D721Med (cell line): ENCODE measurements around the gene TPO.

Experiments used
- DNase-seq: peaks from one replicate; pipeline ENCODE4 v3.0.0; 2011; ENCODE audit warnings: low spot score; ENCODE audit not compliant: insufficient read length
- FAIRE-seq: peaks from 2 replicates; lab custom pipeline; 2011; peaks lifted over from hg19 to GRCh38; lab: Jason Lieb, UNC
- TF ChIP-seq, protein P1 (sequence below): IDR thresholded peaks from 2 replicates; pipeline ENCODE4 v1.5.1; 2012; ENCODE audit warnings: mild to moderate bottlenecking, control low read depth; ENCODE audit not compliant: insufficient read depth; ENCODE audit errors: missing control alignments

Gene TPO

DNA sequence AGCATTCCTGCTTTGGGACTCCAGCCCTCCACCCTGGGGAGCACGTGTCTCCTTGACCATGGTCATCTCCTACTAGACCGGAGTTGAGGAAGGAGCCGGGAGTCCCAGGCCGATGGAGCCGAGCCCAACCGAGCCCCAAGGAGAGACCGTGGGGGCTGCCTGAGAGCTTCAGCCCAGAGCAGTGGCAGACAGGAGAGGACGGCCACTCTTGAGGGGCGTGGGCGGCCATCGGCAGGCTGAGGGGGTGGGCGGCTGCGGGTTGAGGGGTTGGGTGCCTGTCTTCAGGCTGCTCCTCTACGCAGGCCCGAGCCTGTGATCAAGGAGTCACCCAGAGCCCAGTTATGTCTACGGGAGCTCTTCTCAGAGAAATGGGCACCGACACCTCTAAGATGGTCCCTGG, 172.4 kb downstream of the TPO start:
- TF ChIP-seq, protein P1, sequence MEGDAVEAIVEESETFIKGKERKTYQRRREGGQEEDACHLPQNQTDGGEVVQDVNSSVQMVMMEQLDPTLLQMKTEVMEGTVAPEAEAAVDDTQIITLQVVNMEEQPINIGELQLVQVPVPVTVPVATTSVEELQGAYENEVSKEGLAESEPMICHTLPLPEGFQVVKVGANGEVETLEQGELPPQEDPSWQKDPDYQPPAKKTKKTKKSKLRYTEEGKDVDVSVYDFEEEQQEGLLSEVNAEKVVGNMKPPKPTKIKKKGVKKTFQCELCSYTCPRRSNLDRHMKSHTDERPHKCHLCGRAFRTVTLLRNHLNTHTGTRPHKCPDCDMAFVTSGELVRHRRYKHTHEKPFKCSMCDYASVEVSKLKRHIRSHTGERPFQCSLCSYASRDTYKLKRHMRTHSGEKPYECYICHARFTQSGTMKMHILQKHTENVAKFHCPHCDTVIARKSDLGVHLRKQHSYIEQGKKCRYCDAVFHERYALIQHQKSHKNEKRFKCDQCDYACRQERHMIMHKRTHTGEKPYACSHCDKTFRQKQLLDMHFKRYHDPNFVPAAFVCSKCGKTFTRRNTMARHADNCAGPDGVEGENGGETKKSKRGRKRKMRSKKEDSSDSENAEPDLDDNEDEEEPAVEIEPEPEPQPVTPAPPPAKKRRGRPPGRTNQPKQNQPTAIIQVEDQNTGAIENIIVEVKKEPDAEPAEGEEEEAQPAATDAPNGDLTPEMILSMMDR: no peak
- DNase-seq (no peak), FAIRE-seq (no peak)

DNA sequence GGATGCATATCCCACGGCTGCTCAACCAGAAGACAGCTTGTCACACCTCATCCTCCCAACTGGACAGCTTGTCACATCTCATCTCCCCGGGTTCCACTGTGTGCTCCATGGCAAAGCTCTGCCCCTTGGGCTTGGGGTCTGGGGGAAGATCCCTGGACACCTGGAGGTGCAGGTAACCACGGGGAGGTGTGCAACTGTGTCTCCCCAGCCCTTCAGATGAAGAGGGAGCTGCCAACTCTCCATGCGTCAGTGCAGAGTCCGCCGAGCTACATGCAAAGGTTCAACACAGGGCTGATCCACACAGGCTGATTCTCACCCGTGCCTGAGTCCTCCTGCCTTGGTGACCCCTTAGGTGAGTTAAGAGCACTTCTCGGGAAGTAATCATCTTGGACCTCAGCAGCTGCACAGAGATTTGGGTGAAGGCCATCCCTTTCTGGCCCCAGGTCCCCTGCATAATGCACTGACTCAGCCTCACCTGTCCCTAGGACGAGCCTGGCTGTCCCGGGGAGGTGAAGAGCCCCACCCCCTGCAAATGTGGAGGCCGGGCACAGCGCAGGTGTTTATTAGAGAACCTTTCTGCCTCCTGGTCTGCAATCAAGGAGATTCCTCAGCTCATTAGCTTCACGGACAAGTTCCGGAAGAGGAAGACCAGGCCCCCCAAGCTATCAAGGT, 173.1 kb downstream of the TPO start:
- DNase-seq (no peak), FAIRE-seq (no peak)
- TF ChIP-seq, protein P1: no peak

DNA sequence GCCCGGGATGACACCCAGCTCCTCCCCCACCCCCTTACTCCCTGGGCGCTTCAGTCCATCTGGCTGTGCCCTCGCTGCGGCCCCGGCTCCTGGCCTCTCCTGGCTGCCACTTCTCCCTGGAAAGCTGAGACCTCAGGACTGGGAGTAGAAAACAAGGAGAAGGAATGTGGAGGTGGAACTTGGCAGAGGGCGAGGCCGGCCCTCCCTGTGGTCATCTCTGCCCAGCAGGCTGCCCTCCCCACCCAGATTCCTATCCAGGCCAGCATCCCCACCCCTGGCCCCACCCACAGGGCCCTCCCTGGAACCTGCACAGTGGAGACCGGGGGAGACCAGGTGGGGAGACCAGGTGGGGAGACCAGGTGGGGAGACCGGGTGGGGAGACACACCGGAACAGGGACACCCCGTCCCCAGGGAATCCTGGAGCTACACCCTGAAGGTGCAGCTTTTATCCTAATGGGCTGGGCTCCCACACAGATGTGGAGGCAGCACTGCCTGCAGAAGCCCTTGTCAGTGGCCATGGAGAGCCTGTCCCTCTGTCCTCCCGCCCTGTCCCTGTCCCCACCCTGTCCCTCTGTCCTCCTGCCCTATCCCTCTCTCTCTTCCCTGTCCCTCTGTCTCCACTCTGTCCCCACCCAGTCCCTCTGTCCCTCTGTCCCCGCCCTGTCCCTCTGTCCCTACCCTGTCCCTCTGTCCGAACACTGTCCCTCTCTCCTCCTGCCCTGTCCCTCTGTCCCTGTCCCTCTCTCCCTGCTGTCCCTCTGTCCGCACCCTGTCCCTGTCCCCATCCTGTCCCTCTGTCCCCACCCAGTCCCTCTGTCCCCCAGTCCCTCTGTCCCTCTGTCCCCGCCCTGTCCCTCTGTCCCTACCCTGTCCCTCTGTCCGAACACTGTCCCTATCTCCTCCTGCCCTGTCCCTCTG, 173.9 kb downstream of the TPO start:
- DNase-seq (no peak), FAIRE-seq (no peak)
- TF ChIP-seq, protein P1: no peak

DNA sequence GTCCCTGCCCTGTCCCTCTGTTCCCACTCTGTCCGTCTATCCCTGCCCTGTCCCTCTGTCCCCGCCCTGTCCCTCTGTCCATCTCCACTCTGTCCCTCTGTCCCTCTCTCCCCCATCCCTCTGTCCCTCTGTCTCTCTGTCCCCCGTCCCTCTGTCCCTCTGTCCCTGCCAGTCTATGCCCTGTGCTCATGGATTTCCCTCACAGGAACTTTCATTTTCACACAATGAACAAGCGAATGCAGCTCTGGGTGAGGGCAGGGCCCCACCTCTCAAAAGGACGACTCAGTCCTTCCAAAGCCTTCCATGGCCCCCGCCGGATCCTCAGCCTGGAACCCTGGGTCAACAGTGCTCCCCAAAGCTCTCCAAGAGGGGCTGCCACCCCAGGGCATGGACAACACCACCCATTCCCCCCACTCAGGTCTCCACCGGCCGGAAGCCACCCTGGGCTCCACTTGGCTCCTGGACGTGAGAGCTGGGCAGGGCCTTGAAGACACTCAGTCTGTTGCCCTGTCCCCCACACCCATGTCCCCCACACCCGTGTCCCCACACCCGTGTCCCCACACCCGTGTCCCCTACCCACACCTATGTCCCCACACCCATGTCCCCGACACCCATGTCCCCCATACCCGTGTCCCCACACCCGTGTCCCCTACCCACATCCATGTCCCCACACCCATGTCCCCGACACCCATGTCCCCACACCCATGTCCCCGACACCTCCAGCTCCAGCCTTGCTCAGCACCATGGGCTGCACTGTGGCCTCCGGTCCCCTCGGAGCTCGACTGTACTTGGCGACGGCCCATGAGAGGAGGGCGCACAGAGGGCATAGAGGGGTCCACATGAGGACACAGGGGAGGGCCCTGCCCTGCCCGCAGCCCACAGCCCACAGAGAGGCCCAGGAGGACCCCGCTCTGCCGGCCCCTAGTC, 175.1 kb downstream of the TPO start:
- FAIRE-seq: no peak
- TF ChIP-seq, protein P1: no peak
- no peak for DNase-seq

DNA sequence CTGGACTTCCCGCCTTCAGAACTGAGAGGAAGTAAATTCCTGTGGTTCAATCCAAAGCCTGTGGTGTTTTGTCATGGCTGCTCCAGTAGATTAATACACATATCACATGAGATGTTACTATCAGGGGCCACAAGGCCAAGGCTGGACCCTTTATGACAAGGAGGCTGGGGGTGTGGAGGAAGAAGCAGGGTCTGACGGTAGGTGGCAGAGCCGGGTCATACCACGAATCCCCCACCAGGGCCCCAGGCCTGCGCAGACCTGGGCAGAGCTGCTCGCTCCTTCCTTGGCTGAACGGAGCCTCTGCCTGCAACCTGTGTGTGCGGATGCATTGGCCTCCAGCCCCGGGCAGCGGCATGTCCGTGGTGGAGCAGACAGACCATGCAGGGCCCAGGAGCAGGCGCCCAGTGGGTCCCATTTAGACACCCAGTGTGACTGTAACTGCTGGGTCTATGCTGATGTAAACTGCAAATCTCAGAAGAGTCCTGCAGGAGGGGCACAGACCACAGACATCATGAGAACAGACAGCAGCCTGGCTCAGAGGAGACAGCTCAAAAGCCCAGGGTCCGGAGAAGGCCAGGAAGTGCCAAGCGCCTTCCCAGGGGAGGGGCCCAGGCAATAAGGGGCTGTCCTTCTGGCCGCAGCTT, 175.8 kb downstream of the TPO start:
- TF ChIP-seq, protein P1: no peak
- no peak for FAIRE-seq

DNA sequence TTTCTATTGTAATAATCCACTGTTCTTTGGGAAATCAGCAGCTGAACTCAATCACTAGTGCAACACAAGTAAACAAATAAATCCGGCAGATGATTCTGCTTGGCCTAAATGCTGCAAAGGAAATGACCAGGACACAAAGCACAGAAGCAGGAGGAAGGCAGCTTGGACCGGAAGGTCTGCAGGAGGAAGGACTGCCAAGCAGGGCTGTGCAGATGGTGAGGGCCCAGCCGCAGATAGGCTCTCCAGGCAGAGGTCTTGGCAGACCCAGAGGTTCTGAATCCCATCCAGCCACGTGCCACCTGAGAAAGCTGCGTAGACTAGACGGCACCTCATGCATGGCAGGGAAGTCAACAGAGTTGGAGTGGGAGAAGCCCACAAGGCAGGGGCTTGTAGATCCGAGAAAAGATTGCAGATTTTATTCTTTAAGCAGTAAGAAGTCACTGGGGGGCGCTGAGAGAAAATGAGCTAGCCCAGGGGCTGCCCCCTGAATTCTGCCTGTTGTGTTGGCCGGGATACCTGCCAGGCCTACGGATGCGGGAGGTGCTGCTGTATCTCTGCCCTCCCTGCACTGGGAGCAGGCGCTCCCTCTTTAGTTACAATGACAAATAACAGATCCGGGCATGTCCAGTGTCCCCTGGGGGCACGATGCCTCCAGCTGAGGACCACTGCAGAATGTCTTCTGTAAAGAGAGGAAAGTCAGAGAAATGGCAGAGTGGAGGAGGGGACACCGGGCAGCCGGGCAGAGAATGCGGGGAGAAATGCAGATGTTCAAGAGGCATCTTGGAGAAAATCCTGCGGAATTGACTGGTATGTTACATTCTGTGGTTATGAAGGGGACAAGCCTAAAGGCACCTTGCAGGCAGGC, 177.6 kb downstream of the TPO start:
- TF ChIP-seq, protein P1: no peak
- FAIRE-seq (no peak), DNase-seq (no peak)

More for the DNA sequence above, 175.8 kb downstream of the TPO start:
- no peak for DNase-seq
